Measurements from ENCODE around the gene CACNG4. TPM values are rescaled to one million over a fixed set of nuclear protein-coding genes. Genes with fewer than 3 reads are reported as not detected.

The CACNG4 gene
- polyA plus RNA-seq (2011; rRNA removed) (6.2 and 6.9 TPM in 2 replicates), polyA plus RNA-seq (2017; fragmentation: RNase III; extraction: RNeasy Plus Mini Kit Qiagen cat#74134 plus additional on column Dnase treatment) (9.8 to 10.4 TPM (median 10.2 TPM) in 3 replicates), polyA minus RNA-seq (2011; rRNA and poly(A)+ RNA removed) (4.2 and 5.7 TPM in 2 replicates)
- polyA plus RNA-seq (2012; cell fraction: cytosol; rRNA removed) = 12.9 and 18.2 TPM in 2 replicates
- 13.3 and 13.6 TPM in 2 replicates for polyA plus RNA-seq (2012; cell fraction: nucleus; rRNA removed)

DNA sequence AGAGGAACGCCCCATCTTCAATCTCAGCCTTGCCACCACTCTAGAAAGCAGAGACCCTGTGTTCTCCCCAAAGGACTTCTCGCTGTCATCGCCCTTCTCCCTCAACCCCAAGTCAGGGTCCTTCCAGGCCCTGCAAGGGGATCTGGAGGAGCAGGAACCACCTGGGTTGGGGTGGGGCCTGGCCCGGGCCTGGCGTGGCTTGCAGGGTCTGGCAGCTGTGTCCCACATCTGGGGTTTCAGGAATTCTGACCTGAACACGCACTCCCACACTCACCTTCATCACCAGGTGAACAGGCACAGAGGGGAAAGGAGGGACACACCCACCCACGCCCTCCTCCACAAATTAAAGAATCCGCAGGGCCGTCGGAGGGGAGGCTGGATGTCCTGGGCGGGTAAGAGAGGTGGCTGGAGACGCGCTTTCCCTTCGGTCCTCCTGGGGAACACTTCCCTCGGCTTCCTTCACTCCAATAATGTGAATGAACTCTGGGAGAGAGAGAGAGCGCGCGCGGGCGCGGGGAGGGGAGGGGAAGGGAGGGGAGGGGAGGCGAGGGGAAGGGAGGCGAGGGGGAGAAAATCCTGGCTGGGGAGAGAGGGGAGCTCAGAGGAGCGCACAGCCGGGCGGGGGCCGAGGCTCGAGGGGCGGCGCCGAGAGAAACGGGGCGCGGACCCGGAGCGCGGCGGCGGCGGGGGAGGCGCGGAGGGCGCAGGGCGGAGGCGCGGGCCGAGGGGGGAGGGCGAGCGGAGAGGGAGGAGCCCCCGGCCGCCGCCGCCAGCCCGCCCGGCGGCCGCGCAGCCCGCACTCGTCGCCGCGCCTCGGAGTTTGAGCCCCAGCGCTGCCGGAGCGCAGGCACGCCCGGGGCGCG lies at the start of gene CACNG4:
TSS of gene CACNG4 (plus strand) at position 799 of the 863 bp plus-strand sequence. CDS start 205 bp downstream, outside the sequence.
- ChIA-PET CTCF (no interaction called here), POLR2A (no interaction called here)
- Histone ChIP-seq H3K27ac (peak within 1 kb of the TSS; percentile 65 to 78), H3K4me1 (peaks cover 13% of the 10 kb centered on the region), H3K9me3 (no peaks in the 10 kb centered on the region), H3K4me2 (peak within 1 kb of the TSS; percentile 98), H3K4me3 (peak within 1 kb of the TSS; percentile 65)
- TF ChIP-seq POLR2AphosphoS2 (conservative IDR thresholded peaks at IDR 0.05; ENCODE audit: low read length) (no peak), RAD21 (conservative IDR thresholded peaks at IDR 0.05 in 1 of 2, IDR thresholded peaks at IDR 0.05 in 1 of 2) (no peak), ZFP36 (IDR thresholded peaks at IDR 0.05; ENCODE audit: borderline replicate concordance, partially characterized antibody) (no peak), NFE2L2 (conservative IDR thresholded peaks at IDR 0.05; ENCODE audit: low read length) (no peak), HOXA7 (CRISPR knock-in tag; IDR thresholded peaks at IDR 0.05) (no peak), TP53 (CRISPR knock-in tag; IDR thresholded peaks at IDR 0.05) (no peak), CHD2 (IDR thresholded peaks at IDR 0.05; ENCODE audit: low read length, partially characterized antibody) (no peak), HDAC2 (IDR thresholded peaks at IDR 0.05) (no peak), CBX8 (IDR thresholded peaks at IDR 0.05) (0 out of 2 replicates have a peak, but pooled peaks have one; percentile 12)
- DNase-seq (ENCODE audit: low read depth in 1 of 2, low spot score in 1 of 2) = no peak
- whole genome bisulfite sequencing (ENCODE audit: missing lambda C conversion rate) = 61% methylated on average over 15 of the region's 71 CpGs
- ATAC-seq = peak; percentile 11 to 27; a peak in 2 of 6 replicates
- FAIRE-seq = no peak

DNA sequence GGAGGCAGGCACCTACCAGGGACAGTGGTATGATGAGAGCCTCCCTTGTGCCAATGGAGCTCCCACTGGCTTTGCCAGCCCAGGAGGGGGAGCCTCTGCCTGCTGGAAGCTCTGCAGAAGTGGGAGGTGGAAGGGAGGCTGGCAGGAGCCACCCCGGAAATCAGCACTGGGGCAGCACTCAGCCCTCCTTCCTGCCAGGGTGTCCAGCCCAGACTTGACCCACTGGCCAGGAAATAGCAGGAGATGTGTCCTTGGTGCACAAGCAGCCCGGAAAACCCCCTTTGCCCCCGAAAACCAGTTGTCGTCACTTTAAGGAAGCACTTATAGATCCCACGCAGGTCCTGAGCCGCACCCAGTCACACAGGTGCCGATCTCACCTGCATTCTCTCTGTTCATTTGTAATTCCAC lies 49.3 kb upstream of the CACNG4 start:
- peak; percentile 64 to 65 for DNase-seq (ENCODE audit: low read depth in 1 of 2, low spot score in 1 of 2)
- Histone ChIP-seq H3K27ac (peak overlapping the region in 1 of 2 experiments; percentile 43; a peak in 2 of 6 replicates), H3K4me3 (no peak overlapping the region), H3K4me1 (no peaks in the 10 kb centered on the region), H3K9me3 (no peaks in the 10 kb centered on the region), H3K4me2 (no peak overlapping the region)
- peak; percentile 94 to 97 for ATAC-seq
- no peak for FAIRE-seq
- ChIA-PET POLR2A (no interaction called here), CTCF (interaction anchor here (0.7 to 4.1 kb wide), 9 partner anchors 10 to 245 kb away, joined by 3 to 22 read pairs (median 4); no protein-coding TSS in a partner anchor)
- TF ChIP-seq SREBF2 (IDR thresholded peaks at IDR 0.05) (no peak), EHMT2 (IDR thresholded peaks at IDR 0.05; ENCODE audit: low read depth) (no peak), RAD21 (conservative IDR thresholded peaks at IDR 0.05 in 1 of 2, IDR thresholded peaks at IDR 0.05 in 1 of 2) (peak; percentile 68 to 84), ZC3H11A (IDR thresholded peaks at IDR 0.05) (no peak), POLR2A (IDR thresholded peaks at IDR 0.05; ENCODE audit: low read length) (no peak; the same call in 1 of the 2 replicates), TP53 (CRISPR knock-in tag; IDR thresholded peaks at IDR 0.05) (no peak), NR3C1 (IDR thresholded peaks at IDR 0.05) (no peak), RNF2 (IDR thresholded peaks at IDR 0.05; ENCODE audit: borderline replicate concordance, low read depth) (no peak), MAFK (IDR thresholded peaks at IDR 0.05; ENCODE audit: partially characterized antibody) (no peak), HOXB5 (CRISPR knock-in tag; IDR thresholded peaks at IDR 0.05) (no peak), FOXS1 (CRISPR knock-in tag; IDR thresholded peaks at IDR 0.05) (no peak), CHD4 (IDR thresholded peaks at IDR 0.05; ENCODE audit: borderline replicate concordance) (no peak), SMC3 (IDR thresholded peaks at IDR 0.05) (peak; percentile 70), PHF8 (IDR thresholded peaks at IDR 0.05; ENCODE audit: borderline replicate concordance, low read depth) (no peak)
- TF ChIP-seq, protein P1, sequence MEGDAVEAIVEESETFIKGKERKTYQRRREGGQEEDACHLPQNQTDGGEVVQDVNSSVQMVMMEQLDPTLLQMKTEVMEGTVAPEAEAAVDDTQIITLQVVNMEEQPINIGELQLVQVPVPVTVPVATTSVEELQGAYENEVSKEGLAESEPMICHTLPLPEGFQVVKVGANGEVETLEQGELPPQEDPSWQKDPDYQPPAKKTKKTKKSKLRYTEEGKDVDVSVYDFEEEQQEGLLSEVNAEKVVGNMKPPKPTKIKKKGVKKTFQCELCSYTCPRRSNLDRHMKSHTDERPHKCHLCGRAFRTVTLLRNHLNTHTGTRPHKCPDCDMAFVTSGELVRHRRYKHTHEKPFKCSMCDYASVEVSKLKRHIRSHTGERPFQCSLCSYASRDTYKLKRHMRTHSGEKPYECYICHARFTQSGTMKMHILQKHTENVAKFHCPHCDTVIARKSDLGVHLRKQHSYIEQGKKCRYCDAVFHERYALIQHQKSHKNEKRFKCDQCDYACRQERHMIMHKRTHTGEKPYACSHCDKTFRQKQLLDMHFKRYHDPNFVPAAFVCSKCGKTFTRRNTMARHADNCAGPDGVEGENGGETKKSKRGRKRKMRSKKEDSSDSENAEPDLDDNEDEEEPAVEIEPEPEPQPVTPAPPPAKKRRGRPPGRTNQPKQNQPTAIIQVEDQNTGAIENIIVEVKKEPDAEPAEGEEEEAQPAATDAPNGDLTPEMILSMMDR (IDR thresholded peaks at IDR 0.05) = peak; percentile 47
- TF ChIP-seq, protein P2, sequence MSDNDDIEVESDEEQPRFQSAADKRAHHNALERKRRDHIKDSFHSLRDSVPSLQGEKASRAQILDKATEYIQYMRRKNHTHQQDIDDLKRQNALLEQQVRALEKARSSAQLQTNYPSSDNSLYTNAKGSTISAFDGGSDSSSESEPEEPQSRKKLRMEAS (IDR thresholded peaks at IDR 0.05) = no peak
- TF ChIP-seq, protein P3, sequence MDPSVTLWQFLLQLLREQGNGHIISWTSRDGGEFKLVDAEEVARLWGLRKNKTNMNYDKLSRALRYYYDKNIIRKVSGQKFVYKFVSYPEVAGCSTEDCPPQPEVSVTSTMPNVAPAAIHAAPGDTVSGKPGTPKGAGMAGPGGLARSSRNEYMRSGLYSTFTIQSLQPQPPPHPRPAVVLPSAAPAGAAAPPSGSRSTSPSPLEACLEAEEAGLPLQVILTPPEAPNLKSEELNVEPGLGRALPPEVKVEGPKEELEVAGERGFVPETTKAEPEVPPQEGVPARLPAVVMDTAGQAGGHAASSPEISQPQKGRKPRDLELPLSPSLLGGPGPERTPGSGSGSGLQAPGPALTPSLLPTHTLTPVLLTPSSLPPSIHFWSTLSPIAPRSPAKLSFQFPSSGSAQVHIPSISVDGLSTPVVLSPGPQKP (IDR thresholded peaks at IDR 0.05; ENCODE audit: low read depth, low read length) = no peak
- WGBS (ENCODE audit: missing lambda C conversion rate) = 62% methylated on average over 7 of the region's 7 CpGs

All from A549 (cell line).